Measurements from ENCODE around the gene SLC6A13. TPM values are rescaled to one million over a fixed set of nuclear protein-coding genes. Genes with fewer than 3 reads are reported as not detected.

Gene SLC6A13
- polyA plus RNA-seq, 1 donor = 3.1 TPM

- no peak for DNase-seq (ENCODE audit: low read depth)
Measured at GRCh38 chr12:214003-214741, 48.5 kb downstream of the SLC6A13 start, which contains the start of gene SLC6A12. TSS of gene SLC6A12 (minus strand) at chr12:214157. CDS start at chr12:209986, 4,171 bp downstream.

DNA sequence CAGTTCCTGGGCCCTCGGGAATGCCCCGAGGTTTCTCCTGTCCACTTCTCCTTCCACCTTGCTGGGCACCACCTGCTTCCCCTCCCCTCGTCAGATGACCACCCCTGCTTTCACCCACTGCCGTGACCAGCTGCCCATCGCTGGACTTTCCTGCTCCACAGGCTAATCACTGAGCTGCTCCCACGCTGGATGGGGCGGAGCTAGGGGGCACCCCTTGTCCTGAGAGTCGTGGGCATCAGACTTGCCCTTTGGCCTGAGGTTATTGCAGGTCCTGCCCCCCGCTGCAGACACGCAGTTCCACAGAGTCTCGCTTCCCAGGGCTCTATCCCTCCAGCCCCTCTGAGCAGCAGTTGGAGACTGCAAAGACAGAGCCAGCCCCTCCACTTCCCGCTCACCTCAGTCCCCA, 49.1 kb downstream of the SLC6A13 start:
- no peak for DNase-seq (ENCODE audit: low read depth)

DNA sequence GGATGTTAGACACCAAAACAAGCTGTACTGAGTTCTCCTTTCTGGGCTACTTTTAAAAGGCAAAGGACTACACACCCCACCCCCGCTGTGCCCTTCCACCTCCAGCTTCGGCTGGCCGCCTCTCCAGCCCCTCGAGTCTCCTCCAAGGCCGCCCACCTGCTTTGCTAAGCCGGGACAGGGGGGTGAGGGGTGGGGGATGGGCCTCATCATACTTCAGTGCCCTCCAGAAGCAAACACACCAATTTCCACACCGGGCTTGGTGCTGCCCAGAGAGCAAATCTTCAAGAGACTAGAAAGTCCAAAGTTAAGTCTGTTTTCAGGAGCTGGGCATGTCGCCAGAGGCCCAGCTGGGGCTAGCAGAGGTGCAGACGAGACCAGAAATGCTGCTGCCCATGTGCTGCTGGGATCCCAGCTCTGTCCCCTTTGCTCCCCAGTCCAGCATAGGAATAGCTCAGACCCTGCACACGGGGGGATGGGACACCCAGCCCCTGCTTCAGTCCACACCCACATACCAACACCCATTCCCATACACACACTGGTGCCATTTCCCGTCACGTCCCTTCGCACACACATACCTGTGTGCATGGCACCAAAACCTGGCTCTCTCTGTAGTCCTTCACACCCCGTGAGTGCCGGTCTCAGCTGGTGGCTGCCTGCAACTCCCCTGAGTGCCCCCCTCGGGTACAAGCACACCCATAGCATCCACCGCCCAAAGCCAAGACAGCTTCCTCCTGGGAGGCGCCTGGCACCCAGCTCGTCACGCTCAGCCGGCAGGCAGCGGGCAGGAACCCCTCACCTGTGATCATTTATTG, 49.7 kb downstream of the SLC6A13 start:
- no peak for DNase-seq (ENCODE audit: low read depth)

DNA sequence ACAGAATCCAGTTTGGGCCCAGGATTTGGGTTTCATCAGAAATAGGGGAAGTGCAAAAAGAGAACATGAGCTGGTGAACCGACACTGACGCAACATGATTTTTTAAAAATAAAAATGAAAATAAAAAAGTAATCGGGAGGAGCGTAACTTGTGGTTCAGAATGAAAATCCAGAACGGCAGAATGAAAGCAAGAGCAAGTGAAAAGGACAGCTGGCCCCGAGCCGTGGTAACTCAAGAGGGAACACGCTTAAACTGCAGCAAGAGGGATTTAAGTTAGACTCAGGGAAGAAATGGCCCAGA, 50.3 kb downstream of the SLC6A13 start:
- no peak for DNase-seq (ENCODE audit: low read depth)

GRCh38 chr12:211639-212414, 50.8 kb downstream of the SLC6A13 start:
- no peak for DNase-seq (ENCODE audit: low read depth)

DNA sequence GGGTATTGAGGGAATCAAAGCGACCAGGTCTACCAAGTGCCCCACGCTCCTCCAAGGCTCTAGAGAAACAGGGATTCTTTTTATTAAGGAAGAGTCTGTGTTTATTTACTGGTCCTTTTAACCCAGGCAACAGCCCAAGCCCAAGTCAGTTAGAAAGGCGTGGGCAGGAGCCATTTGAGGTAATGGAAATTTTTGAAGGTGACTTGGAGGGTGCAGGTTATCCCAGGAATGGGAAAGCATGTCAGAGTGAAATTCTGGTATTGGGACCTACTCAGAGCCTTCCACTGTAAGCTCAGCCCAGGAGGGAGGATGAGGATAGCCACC, 51.5 kb downstream of the SLC6A13 start:
- no peak for DNase-seq (ENCODE audit: low read depth)

DNA sequence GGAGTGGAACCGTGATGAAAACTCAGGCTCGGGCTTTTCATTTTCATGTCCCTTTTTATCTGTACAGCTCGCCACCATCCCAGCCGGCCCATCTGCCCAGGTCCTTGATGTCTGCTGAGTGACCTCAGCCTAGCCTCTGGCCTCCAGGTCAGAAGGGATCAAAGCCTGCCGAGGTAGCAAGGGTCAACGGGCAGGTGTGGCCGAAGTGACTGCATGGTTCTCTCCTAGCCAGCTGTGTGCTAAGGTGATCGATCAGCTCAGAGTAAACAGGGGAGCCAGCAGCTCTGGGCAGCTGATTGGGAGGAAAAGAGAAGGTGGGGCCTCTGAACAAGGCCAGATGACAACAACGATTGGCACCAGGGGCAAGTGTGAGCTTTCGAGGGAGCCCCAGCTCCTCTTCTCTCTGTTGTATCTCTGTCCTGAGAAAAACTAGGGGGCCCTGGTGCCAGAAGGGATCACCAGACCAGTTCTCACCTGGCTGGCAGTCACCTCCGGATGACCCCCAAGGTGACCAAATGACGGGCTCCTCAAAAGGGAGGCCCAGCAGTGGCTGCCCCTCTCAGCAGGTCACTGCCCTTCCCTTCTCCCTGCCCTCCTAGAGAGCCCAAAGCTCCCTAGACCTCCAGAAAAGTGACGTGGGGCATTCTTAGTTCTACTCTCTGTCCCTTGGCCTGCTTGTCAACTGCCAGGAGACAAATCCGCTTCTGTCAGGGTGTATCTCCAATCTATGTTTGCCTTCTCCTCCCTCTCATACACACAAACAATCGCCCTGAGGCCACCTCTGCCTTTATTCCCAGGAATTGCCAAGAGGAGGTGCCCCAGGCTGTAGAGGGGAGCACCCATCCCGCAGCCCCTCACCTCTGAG, 52.1 kb downstream of the SLC6A13 start:
- DNase-seq (ENCODE audit: low read depth) = no peak

- DNase-seq (ENCODE audit: low read depth) = no peak
Measured at GRCh38 chr12:209851-210250, 52.8 kb downstream of the SLC6A13 start.

DNA sequence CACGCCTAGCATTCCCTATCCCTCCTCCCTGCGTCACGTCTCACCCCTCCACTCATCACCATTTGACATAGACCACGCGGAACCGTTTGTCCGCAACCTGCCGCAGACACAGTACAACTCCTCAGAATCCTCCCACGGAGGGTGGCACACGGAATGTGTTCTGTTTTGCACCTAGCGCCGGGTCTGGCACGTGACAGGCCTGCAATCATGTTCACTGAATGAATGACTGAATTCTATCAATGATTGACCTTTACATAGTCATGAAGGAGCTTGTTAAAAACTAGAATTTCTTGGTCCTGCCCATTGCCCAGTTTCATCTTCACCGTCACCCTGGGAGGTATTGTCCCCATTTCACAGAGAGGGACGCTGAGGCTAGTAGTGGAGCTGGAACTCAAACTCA, 53.4 kb downstream of the SLC6A13 start:
- no peak for DNase-seq (ENCODE audit: low read depth)

GRCh38 chr12:208813-209212, 53.8 kb downstream of the SLC6A13 start:
- no peak for DNase-seq (ENCODE audit: low read depth)

DNA sequence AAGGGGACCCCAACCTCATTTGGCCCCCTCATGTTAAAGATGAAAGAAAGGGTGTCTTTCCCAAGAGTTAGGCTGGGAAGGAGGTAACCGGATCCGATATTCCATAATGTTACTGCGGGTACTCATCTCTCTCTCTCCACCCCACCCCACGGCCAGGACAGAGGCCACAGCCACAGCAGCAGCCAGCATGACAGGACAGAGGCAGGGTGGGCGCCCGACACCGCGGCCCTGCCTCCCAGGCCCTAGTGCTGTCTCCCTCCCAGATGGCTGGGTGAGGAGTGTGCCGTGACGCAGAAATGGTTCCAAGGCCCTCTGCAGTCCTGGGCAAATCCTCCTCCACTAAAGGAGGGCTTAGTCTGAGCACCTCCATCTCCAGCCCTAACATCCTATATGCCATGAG, 54.8 kb downstream of the SLC6A13 start:
- no peak for DNase-seq (ENCODE audit: low read depth)

GRCh38 chr12:206746-207440, 55.7 kb downstream of the SLC6A13 start:
- no peak for DNase-seq (ENCODE audit: low read depth)

GRCh38 chr12:205026-205425, 57.6 kb downstream of the SLC6A13 start:
- no peak for DNase-seq (ENCODE audit: low read depth)

DNA sequence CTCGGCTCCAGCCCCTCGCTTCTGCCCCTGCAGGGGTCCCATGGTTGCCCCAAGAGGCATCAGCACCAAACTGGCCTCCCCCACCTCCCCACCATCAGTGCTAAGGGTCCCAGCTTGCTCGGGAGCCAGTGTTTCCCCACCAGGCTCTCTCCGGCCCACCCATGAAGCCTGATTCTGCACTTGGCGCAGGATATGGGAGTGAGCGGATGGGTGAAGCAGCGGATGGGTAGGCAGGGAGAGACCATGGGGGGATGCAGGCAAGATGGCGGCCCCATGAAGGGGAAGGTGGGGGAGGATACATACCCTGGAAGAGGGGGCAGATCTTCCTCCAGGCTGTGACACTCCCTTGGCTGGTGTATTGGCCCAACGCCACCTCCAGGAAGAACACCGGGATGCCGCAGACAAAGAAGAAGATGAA, 58.4 kb downstream of the SLC6A13 start:
- DNase-seq (ENCODE audit: low read depth) = no peak

DNA sequence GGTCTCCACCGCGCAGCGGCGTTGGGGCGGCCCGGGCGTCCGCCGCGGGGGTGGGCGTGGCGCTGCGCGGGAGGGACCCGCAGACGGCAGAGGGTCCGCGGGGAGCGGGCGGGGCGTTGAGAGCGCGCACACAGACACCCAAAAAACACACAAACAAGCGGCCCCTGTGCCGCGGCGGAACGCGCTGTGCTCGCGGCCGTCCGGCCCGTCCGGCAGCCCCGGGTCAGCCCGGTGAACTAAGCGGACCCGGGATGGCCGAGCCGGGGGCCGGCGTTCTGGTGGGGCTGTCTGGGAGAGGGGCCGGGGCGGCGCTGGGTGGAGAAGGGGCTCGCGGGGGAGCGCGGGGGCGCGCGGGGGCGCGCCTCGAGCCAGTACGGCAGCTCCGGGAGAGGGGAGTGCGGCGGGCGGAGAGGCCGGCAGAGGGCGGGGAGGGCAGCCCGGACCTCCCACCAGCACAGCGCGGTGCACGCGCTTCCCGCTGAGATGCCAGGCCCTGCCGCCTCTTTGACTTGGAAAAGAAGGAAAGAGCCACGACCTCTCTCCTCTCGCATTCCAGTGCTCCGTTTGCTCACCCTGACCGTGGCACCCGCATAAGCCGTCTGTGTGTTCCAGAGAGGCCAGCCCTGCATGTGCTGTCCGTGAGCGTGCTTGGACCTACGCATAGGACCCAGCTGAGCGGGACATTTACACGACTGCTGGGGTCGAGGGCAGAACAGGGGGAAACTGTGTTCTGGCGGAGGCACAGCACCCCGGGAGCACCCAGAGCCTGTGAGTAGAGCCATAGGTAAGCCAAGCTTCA, 59.0 kb downstream of the SLC6A13 start:
- no peak for DNase-seq (ENCODE audit: low read depth)

GRCh38 chr12:203074-203461, 59.6 kb downstream of the SLC6A13 start:
- DNase-seq (ENCODE audit: low read depth) = no peak

DNA sequence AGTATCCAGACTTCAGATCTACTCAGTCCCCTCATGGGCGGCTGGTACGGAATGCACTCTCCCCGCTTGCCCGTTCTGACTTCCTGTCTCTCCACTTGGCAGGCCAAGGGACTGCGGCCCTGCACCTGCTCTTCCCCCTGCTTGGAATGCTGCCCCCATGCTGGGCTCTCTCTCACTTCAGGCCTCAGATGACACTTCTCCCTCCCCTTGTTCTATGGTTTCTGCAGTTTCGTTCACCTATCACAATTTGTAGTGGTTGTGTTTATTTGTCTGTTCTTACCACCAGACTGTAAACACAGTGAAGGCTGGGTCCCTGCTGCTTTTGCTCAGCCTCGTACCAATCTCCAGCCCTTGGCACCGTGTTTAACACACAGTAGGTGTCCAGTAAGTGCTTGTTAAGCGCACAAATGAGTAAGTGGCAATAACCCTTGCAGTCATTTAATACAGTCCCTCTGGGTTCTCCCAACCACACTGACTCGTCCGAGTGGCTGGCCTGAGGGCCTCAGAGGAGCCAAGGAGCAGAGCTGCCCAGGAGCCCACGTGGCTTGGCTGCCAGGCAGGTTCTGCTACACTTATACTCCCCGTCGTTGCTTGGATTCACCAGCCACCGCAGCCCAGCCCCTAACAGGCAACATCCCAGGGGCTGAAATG, 60.4 kb downstream of the SLC6A13 start:
- no peak for DNase-seq (ENCODE audit: low read depth)

- DNase-seq (ENCODE audit: low read depth) = no peak
Measured at GRCh38 chr12:201361-201760, 61.3 kb downstream of the SLC6A13 start.

DNA sequence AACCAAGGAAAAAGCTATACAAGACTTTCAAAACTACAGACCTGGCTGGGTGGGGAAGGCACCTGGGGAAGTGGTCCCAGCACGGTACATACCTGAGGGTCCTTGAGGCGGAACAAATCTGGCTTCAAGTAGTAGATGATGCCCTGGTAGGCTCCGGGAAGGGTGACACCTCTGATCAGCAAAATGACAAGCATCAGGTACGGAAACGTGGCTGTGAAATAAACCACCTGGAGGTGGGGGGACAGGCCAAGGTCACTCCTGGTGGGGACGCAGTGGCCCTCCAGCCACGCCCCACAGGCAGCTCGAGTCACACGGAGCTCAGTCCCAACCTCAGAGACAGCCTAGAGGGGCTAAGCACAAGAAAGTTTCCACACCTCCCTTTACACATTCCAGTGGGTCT, 63.9 kb downstream of the SLC6A13 start:
- DNase-seq (ENCODE audit: low read depth) = no peak

Data from forelimb muscle (tissue), 1 donor.